ENCODE results near the gene SAMSN1. TPM values are rescaled to one million over a fixed set of nuclear protein-coding genes. Genes with fewer than 3 reads are reported as not detected.

SAMSN1 gene
- total RNA-seq, 1 donor: under 0.01 TPM

DNA sequence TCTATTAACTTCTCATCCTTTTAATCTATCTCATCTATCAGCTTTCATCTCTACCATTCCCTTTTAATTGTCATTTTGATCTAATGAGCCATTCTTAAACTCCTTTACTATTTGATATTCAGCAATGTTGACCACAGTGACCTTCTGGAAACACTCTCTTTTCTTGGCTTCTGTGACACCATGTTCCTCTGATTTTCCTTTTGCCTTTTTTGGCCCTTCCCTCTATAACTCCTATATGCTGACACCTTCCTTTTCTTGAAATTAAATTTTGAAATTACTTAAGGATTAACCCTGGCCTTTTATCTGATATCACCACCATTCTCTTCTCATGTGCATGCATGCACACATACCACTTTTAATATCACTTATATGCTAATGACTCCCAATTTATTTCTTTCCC, 41.2 kb upstream of the SAMSN1 start:
- Histone ChIP-seq H3K9me3 (ENCODE audit: low read depth, low read length) (no peaks in the 10 kb centered on the region), H3K36me3 (ENCODE audit: insufficient read depth, low read length) (no peaks in the 10 kb centered on the region), H3K4me1 (ENCODE audit: insufficient read depth, low read length) (no peaks in the 10 kb centered on the region), H3K27ac (ENCODE audit: low read depth, low read length) (no peak overlapping the region), H3K4me3 (ENCODE audit: insufficient read depth, low read length) (no peak overlapping the region), H3K4me2 (ENCODE audit: insufficient read depth, low read length) (no peak overlapping the region), H2AFZ (ENCODE audit: low read length) (no peak overlapping the region), H3K79me2 (ENCODE audit: insufficient read depth, low read length) (no peaks in the 10 kb centered on the region), H3K27me3 (ENCODE audit: insufficient read depth, low read length) (no peaks in the 10 kb centered on the region), H4K20me1 (ENCODE audit: insufficient read depth, low read length) (no peaks in the 10 kb centered on the region)
- no peak for DNase-seq (ENCODE audit: insufficient read length, low spot score, missing footprints)
- TF ChIP-seq, protein P1, sequence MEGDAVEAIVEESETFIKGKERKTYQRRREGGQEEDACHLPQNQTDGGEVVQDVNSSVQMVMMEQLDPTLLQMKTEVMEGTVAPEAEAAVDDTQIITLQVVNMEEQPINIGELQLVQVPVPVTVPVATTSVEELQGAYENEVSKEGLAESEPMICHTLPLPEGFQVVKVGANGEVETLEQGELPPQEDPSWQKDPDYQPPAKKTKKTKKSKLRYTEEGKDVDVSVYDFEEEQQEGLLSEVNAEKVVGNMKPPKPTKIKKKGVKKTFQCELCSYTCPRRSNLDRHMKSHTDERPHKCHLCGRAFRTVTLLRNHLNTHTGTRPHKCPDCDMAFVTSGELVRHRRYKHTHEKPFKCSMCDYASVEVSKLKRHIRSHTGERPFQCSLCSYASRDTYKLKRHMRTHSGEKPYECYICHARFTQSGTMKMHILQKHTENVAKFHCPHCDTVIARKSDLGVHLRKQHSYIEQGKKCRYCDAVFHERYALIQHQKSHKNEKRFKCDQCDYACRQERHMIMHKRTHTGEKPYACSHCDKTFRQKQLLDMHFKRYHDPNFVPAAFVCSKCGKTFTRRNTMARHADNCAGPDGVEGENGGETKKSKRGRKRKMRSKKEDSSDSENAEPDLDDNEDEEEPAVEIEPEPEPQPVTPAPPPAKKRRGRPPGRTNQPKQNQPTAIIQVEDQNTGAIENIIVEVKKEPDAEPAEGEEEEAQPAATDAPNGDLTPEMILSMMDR (IDR thresholded peaks at IDR 0.05; ENCODE audit: extremely low read depth, low read depth, low read length): no peak

DNA sequence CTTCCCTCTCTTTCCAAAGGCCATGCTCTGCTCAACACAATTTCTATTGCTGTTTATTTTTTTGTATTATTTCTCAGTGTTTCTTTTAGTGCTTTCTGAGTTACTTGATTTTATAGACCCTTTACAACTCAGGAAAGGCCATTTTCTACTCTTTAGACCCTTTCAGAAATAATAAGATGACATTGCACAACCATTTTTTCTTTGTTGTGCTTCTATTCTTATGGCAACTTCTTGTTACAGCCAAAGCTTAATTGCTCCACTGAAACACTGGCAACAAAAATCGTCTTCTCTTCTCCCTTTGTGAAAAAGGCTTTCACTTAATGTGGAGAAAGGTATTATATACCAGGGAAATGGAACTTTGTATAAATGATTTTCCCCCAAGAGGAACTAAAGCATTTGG, 39.0 kb upstream of the SAMSN1 start:
- H3K4me3 ChIP-seq (ENCODE audit: insufficient read depth, low read length): no peak overlapping the region
- no peak overlapping the region for H2AFZ ChIP-seq (ENCODE audit: low read length)
- no peaks in the 10 kb centered on the region for H3K36me3 ChIP-seq (ENCODE audit: insufficient read depth, low read length)
- no peak overlapping the region for H3K4me2 ChIP-seq (ENCODE audit: insufficient read depth, low read length)
- TF ChIP-seq, protein P1 (IDR thresholded peaks at IDR 0.05; ENCODE audit: extremely low read depth, low read depth, low read length): no peak
- H3K9me3 ChIP-seq (ENCODE audit: low read depth, low read length): no peaks in the 10 kb centered on the region
- no peak overlapping the region for H3K27ac ChIP-seq (ENCODE audit: low read depth, low read length)
- H3K79me2 ChIP-seq (ENCODE audit: insufficient read depth, low read length): no peaks in the 10 kb centered on the region
- no peaks in the 10 kb centered on the region for H3K4me1 ChIP-seq (ENCODE audit: insufficient read depth, low read length)
- no peak for DNase-seq (ENCODE audit: insufficient read length, low spot score, missing footprints)
- H3K27me3 ChIP-seq (ENCODE audit: insufficient read depth, low read length): no peaks in the 10 kb centered on the region
- no peaks in the 10 kb centered on the region for H4K20me1 ChIP-seq (ENCODE audit: insufficient read depth, low read length)

DNA sequence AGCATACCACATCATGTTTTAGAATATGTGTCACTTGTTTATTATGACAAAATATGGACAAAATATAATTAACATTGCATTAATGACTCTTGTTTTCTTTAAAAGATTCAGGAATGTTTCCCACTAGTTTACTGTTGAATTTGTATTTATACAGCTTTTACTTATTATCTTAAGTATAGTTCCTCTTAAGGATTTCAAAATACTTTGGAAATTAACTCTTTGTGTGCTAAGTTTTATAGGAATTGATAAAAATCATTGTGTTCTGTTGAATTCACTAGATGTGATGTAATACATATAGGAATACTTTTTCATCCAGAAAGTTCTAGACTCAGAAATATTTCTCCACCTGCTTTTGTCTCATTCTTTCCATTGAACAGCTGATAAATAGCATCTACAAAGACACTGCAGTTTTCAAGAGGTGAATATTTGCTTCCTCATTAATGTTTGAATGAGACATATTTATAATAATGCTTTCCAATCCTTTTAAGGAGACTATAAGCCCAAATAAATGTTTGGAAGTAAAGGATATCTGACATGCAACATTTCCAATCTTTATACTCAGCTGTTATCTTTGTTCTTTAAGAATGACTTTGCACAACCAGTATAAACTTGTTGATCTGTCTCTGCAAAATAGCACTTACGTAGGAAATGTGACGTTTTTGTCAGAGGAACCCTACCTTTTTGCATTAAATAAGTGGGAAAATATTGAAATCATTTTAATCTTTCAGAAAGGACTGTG, 38.4 kb upstream of the SAMSN1 start:
- Histone ChIP-seq H3K4me3 (ENCODE audit: insufficient read depth, low read length) (no peak overlapping the region), H4K20me1 (ENCODE audit: insufficient read depth, low read length) (no peaks in the 10 kb centered on the region), H3K4me2 (ENCODE audit: insufficient read depth, low read length) (no peak overlapping the region), H2AFZ (ENCODE audit: low read length) (no peak overlapping the region), H3K27ac (ENCODE audit: low read depth, low read length) (no peak overlapping the region), H3K4me1 (ENCODE audit: insufficient read depth, low read length) (no peaks in the 10 kb centered on the region), H3K36me3 (ENCODE audit: insufficient read depth, low read length) (no peaks in the 10 kb centered on the region), H3K9me3 (ENCODE audit: low read depth, low read length) (no peaks in the 10 kb centered on the region), H3K27me3 (ENCODE audit: insufficient read depth, low read length) (no peaks in the 10 kb centered on the region), H3K79me2 (ENCODE audit: insufficient read depth, low read length) (no peaks in the 10 kb centered on the region)
- DNase-seq (ENCODE audit: insufficient read length, low spot score, missing footprints): no peak
- TF ChIP-seq, protein P1 (IDR thresholded peaks at IDR 0.05; ENCODE audit: extremely low read depth, low read depth, low read length): no peak

DNA sequence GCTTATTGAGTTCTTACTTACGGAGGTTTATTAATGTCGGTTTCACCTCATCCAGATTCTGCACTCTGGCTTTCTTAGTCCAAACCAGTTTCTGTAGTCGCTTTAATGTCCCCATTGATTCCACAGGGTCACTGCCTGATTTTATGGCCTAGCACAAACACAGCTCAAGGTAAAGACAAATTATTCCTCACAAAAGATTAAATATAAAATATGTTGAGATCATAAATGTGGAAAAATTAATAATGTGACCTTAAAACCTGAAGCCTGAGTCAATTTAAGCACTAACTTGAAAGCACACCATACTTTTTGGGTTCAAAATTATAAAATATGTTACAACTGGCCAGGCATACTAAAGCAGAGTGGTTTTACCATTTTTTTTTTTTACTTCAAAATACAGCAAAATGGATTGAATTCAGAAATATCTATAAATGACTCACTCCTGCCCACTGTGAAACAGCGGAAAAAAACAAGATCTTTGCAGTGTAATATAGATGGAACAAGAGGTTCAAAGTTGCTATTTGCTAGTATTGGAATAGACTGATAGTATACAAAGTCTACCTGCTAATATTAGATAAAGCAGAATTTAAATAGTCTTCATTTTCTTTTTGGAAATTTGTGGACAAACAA, 37.6 kb upstream of the SAMSN1 start:
- Histone ChIP-seq H2AFZ (ENCODE audit: low read length) (no peak overlapping the region), H3K4me1 (ENCODE audit: insufficient read depth, low read length) (no peaks in the 10 kb centered on the region), H3K4me3 (ENCODE audit: insufficient read depth, low read length) (no peak overlapping the region), H4K20me1 (ENCODE audit: insufficient read depth, low read length) (no peaks in the 10 kb centered on the region), H3K36me3 (ENCODE audit: insufficient read depth, low read length) (no peaks in the 10 kb centered on the region), H3K79me2 (ENCODE audit: insufficient read depth, low read length) (no peaks in the 10 kb centered on the region), H3K9me3 (ENCODE audit: low read depth, low read length) (no peaks in the 10 kb centered on the region), H3K27me3 (ENCODE audit: insufficient read depth, low read length) (no peaks in the 10 kb centered on the region), H3K4me2 (ENCODE audit: insufficient read depth, low read length) (no peak overlapping the region), H3K27ac (ENCODE audit: low read depth, low read length) (no peak overlapping the region)
- TF ChIP-seq, protein P1 (IDR thresholded peaks at IDR 0.05; ENCODE audit: extremely low read depth, low read depth, low read length): no peak
- DNase-seq (ENCODE audit: insufficient read length, low spot score, missing footprints): no peak

Measured in osteoblast (primary cell).